GM04503 (cell line): Measurements from ENCODE around the gene NDUFV3.
"Not testable (repeated sequence)": the region's sequence is repeated elsewhere in the genome, so short reads cannot be mapped to it uniquely, and the experiment has no call there.

Experiments used
- DNase-seq: peaks from one replicate; pipeline ENCODE4 v3.0.0-alpha.2; 2012; ENCODE audit warnings: low read depth

The NDUFV3 gene

DNA sequence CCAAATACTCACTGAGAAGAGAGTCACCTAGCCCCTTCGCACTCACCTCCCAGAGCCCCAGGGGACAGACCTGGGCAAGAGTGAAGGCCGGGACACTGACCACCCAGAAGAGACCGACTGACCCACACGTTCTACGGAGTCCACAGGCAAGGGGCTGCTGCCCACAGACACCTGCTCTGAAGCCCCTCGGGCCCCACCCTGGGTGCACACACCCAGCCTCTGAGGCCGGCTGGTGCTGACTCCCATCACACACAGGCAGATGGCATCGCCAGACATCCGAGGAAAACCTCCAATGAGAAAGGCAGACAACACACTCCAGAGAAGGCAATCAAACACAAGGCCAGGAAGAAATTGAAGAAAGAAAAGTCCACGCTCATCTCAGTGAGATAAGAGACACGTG is 35.9 kb upstream of the NDUFV3 start:
- no peak for DNase-seq

DNA sequence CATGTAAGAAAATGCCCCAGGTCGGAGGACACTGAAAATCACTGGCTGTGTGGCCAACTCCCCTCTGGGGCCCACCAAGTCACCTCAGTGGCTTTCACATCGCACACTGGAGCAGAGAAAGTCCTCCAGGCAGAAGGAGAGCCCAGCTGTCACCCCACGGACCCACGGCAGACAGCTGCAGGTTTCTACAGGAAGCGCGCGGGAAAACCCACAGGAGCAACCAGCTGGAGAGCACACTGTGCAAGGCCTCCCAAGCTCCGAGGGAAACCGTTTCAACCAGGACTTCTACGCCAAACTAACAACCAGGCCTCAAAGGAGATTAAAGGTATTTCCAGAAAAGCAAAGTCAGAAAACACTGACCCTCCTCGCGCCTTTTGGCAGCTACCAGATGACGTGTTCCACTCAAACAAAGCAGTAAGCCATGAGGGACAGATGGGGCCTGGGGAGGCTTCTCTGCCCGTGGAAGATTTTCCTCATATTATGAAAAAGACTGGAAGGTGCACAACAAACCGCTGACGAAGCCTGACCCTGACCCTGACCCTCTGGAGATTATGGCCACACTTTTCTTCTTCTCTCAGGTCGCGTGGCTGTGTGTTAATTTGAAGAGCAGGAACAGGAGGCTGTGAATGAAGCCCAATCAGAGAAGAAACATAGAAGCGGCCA is 34.8 kb upstream of the NDUFV3 start:
- DNase-seq: no peak

DNA sequence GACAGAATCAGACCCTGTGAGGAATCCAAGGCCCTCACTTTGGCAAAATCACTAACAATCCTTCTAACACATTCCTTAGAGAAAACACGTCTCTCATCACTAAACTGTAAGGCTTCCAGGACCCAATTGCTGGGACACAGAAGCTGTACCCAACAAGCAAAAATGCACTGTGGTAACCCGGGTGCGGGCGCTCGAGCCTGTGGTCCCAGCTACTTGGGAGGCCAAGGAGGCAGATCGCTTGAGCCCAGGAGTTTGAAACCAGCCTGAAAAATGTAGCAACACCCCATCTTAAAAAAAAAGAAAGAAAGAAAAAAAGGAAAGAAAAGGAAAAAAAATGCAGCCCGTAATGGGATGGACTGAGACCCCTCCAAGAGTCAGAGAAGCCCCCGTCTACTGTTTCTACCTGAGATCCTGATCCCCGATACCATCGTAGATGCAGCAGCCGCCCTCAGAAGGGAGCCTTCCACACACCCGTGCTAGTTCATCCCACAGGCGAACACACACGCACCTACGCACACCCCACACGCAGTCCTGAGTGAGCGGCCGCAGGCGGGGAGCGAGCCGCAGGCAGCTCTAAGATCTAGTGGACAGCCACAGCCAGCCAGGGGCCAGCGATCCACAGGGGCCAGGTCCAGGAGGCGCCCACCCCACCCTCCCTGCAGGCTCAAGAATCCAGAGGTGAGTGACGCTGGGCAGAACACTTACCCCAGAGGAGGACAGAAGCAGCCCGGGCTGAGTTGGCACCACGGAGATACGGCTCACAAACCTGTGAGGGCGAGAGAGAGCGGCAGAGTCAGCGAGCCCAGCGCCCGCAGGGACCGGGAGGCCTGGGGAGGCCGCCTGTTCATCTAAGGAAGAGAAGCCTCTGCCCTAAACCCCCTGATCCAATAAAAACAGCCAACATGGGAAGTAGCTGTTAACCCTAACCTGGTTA is 33.9 kb upstream of the NDUFV3 start:
- no peak for DNase-seq

DNA sequence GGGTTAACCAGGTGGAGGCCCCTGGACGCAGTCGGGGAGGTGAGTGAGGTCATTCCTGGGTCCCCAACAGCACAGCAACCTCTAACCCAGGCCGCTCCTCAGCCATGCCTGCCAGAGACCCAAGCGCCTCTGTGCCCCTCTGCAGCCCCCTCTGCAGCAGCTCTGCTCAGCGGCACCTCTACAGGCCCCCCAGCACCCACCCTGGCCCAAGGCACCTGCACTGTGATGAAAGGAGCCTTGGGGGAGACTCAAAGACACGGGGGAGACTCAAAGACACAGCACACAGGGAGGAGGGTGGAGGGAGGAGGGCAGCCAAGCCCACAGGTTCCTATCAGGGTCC is 33.2 kb upstream of the NDUFV3 start:
- no peak for DNase-seq

- DNase-seq: no peak
Measured at GRCh38 chr21:42860345-42860744, 32.8 kb upstream of the NDUFV3 start.

GRCh38 chr21:42861311-42861847 is 31.7 kb upstream of the NDUFV3 start:
- DNase-seq: no peak

GRCh38 chr21:42861848-42862400 is 31.2 kb upstream of the NDUFV3 start:
- DNase-seq: no peak

- DNase-seq: no peak
Measured at GRCh38 chr21:42862774-42863503, 30.2 kb upstream of the NDUFV3 start.

- DNase-seq: no peak
Measured at GRCh38 chr21:42863504-42863870, 29.6 kb upstream of the NDUFV3 start.

DNA sequence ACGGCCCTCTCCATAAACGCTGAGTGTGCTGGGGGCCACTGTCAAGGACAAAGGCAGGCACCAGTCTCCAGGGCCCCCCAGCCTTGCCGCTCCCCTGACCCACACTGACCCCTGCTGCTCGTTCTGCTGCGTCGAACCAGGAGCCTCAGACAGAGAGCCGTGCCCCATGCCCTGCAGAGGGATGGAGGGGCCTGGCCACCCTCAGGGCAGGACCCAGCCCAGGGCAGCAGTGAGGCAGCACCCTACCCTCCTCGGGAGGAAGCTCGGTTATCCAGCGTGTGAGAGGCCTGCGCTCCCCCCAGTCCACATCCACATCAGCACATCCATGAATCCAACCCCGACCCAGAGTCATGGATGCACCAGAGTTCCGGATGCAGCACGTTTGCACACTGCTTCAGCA is 28.8 kb upstream of the NDUFV3 start:
- DNase-seq: no peak

- no peak for DNase-seq
Measured at GRCh38 chr21:42864815-42865775, 28.0 kb upstream of the NDUFV3 start.

DNA sequence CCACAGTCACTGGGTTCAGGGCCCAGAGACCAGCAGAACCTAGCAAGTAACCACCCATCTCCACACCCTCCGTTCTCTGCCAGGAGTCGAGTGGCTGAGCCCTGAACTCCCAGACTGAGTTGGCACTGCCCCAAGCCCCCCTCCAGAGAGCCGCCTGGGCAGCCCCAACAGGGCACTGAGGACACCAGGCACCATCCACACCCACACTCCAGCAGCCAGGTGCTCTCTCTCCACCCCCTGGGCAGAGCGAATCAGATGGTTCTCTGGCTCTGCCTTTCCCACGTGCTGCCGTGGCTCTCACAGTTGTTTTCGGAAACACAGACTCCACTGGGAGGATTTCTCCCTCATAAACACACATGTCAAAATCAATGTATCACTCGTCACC is 27.3 kb upstream of the NDUFV3 start:
- DNase-seq: no peak

DNA sequence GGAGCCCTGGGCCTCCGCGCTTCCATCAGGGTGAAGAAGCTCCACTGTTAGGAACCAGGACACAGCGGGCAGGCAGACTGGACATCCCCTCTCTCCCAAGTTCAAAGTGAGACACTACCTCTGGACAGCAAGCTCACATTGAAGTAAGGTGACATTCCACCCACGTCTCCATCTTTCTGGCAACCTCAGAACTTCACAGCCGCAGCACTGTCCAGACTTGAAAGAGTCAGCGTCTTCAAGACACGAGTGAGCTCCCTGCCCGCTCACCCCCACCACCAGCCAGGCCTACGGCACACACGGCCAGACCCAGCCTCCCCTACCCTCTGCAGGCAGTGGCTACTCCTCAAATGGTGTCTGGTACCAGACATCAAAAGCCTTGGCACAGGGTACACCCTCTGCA is 24.9 kb upstream of the NDUFV3 start:
- no peak for DNase-seq

DNA sequence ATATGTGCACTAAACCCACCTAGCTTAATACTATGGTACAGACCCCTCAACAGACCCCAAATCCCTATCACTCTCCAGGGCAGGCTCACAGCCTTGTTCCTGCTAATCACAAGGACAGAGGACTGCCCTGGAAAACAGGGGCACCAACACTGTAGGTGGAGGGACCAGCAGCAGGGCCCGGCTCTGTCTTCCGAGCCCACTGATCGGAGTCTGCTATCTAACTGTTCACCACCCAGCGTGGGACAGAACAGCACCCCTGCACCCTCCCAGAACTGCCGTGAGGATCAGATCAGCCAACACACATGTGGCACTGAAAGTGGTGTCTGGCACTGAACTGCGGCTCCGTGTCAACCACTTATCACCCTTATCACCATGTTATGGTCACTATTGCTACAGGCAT is 20.0 kb upstream of the NDUFV3 start:
- DNase-seq: no peak

DNA sequence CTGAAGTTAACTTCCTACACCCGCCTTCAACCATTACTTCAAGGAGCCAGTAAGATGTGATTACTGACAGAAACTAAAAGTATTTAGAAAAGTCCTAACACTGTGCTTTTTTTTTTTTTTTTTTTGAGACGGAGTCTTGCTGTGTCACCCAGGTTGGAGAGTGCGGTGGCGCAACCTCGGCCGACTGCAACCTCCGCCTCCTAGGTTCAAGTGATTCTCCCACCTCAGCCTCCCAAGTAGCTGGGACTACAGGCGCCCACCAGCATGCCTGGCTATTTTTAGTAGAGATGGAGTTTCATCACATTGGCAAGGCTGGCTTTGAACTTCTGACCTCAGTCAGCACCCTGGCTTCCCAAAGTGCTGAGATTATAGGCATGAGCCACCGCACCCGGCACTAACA is 17.3 kb upstream of the NDUFV3 start:
- not testable (repeated sequence) for DNase-seq

GRCh38 chr21:42878678-42878992 is 14.5 kb upstream of the NDUFV3 start:
- no peak for DNase-seq

- DNase-seq: peak; percentile 79
Measured at GRCh38 chr21:42878993-42879787, 13.9 kb upstream of the NDUFV3 start, which contains the start of gene WDR4. Gene WDR4 (minus strand): TSS chr21:42879539. CDS start chr21:42879495, 44 bp downstream.

DNA sequence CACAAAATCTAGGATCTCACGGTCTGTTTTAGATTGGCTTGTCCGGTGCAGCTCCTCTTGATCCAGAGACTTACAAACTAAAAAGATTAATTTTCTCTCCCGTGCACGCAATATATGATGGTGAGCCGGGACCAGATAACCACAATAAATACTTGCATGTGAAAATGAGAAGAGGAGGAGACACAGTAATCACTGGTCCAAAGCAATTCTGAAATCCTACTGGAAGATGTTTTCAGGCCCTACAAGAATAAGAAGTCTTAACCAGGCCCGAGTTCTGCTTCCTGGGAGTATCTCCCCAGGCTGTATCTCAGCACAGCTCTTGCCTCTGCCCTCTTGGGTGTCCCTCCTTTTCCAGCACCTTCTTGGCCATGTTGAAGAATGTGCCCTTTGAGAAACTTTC is 12.8 kb upstream of the NDUFV3 start:
- DNase-seq: no peak

DNA sequence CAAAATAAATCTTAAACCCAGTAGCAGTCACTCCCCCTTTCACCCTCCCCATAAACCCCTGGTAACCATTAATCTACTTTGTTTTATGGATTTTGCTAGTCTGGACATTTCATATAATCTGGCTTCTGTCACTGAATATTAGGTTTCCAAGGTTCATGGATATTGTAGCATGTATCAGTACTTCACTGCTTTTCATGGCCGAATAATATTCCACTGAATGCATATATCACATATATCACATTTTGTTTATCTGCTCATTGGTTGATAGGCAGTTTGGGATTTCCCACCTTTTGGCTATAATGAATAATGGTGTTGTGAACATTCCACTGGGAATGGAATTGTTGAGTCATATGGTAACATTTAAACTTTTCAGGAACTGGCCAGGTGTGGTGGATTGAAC is 9.2 kb upstream of the NDUFV3 start:
- DNase-seq: no peak

GRCh38 chr21:42887326-42887725 is 5.8 kb upstream of the NDUFV3 start:
- no peak for DNase-seq

DNA sequence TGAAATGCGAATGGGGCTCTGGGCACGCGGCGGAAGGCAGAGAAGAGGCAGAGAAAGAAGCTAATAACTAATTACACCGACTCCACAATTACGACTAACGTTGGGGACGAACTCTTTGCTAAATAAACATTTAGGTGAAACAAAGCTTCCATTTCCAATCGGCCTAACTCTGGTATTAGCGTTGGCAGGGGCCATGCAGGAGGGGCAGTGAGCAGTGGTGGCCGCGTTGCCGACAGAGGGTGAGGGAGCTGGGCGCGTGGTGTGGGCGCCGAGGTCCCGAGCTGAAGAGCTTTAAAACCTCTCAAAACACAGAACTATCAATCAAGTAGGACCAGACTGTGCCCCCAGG is 553 bp upstream of the NDUFV3 start:
- DNase-seq: peak; percentile 2
